ENCODE data around the gene RAD51B.

- TF ChIP-seq CTCF (IDR thresholded peaks at IDR 0.05) (no peak), POLR2A (IDR thresholded peaks at IDR 0.05) (no peak)
Measured at GRCh38 chr14:67833403-67833802, 13.8 kb downstream of the RAD51B start.

Measured in vagina (tissue), 2 donors.